C4-2B (cell line): ENCODE data around the gene SEC16A.

Experiments
- CTCF ChIP-seq: fragments of 450-650 bp; conservative IDR thresholded peaks from 2 replicates; pipeline ENCODE4 v1.5.1; 2017; ENCODE audit warnings: mild to moderate bottlenecking
- ZFX ChIP-seq: fragments of 450-650 bp; IDR thresholded peaks from 2 replicates; pipeline ENCODE4 v1.6.1; 2017

GRCh38 chr9:136483589-136484152 lies 831 bp upstream of the SEC16A start:
- TF ChIP-seq CTCF: no peak
- TF ChIP-seq ZFX: no peak
